ENCODE measurements around the gene LRMDA. TPM values are rescaled to one million over a fixed set of nuclear protein-coding genes. Genes with fewer than 3 reads are reported as not detected.

LRMDA gene
- total RNA-seq, 1 experiment from 2014 or later = 1.2 TPM

DNA sequence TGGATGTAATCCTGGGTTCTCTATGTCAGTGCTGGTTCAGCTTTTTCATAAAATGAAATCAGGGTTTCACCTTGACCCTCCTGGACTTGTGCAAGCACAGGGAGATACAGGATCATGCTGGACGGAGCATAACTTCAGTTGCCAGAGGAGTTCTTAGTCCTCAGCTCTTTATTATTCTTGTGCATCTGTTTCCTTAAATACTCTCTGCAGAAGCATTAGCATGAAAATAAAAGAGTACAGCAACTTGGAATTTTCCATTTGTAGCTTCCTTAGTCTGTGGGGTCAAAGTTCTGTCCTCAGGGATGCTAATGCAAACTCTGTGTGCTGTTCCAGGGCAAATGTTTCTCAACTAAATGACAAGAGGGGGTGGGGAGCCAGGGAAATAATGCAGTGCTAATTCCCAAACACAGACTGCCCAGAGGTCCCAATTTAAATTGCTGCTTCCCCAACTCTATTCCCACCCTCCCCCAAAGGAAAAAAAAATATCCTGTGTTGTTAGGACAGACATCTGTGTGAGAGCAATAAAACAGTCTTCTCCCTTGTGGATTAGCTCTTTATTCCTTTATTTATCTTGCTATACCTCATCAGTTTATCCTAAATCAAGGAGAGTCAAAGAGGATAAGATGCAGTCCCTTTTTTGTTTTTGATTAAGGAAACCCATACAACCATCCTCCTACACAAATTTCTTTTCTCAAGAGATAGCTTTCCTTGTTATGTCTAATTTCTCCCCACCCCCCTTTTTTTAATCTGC is 905.0 kb downstream of the LRMDA start:
- intact Hi-C loops (cut with micrococcal nuclease) = loop anchor here (5.0 to 10.0 kb wide), 5 partner anchors 144 to 778 kb away; no protein-coding TSS in a partner anchor
- ChIA-PET CTCF (interaction anchor here (0.6 kb wide), 1 partner anchor 88 kb away, joined by 5 read pairs; no protein-coding TSS in a partner anchor), POLR2A (ENCODE audit: unreplicated experiment) (interaction anchor here (0.7 kb wide), 1 partner anchor 506 kb away, joined by 3 read pairs; no protein-coding TSS in a partner anchor)
- BruUV-seq (replicated peaks) = no TSS peak
- Histone ChIP-seq H3K79me2 (ENCODE audit: low read length) (no peaks in the 10 kb centered on the region), H4K20me1 (ENCODE audit: low read length) (no peaks in the 10 kb centered on the region), H3K27ac (ENCODE audit: low read length) (no peak overlapping the region), H3K36me3 (ENCODE audit: low read depth, low read length) (no peaks in the 10 kb centered on the region), H3K9me3 (ENCODE audit: low read length) (no peaks in the 10 kb centered on the region), H3F3A (ENCODE audit: low read length, unreplicated experiment) (no peaks in the 10 kb centered on the region), H3K9ac (ENCODE audit: low read length) (no peak overlapping the region), H3K4me3 (ENCODE audit: low read length) (no peak overlapping the region), H3K27me3 (ENCODE audit: low read length) (no peaks in the 10 kb centered on the region), H3K4me2 (ENCODE audit: low read length) (no peak overlapping the region), H3K4me1 (ENCODE audit: insufficient read depth, low read length) (peaks cover 16% of the 10 kb centered on the region), H3K9me2 (replicated peaks; ENCODE audit: low read length) (no peaks in the 10 kb centered on the region), H2AFZ (ENCODE audit: low read length) (no peak overlapping the region)
- DNase-seq (no peak), ATAC-seq (no peak)
- no peak for TF ChIP-seq EZH2phosphoT487 (IDR thresholded peaks at IDR 0.05; ENCODE audit: borderline replicate concordance, low read length)
- no peak for TF ChIP-seq EZH2 (IDR thresholded peaks at IDR 0.05; ENCODE audit: low read length, unreplicated experiment)
- TF ChIP-seq, protein P1, sequence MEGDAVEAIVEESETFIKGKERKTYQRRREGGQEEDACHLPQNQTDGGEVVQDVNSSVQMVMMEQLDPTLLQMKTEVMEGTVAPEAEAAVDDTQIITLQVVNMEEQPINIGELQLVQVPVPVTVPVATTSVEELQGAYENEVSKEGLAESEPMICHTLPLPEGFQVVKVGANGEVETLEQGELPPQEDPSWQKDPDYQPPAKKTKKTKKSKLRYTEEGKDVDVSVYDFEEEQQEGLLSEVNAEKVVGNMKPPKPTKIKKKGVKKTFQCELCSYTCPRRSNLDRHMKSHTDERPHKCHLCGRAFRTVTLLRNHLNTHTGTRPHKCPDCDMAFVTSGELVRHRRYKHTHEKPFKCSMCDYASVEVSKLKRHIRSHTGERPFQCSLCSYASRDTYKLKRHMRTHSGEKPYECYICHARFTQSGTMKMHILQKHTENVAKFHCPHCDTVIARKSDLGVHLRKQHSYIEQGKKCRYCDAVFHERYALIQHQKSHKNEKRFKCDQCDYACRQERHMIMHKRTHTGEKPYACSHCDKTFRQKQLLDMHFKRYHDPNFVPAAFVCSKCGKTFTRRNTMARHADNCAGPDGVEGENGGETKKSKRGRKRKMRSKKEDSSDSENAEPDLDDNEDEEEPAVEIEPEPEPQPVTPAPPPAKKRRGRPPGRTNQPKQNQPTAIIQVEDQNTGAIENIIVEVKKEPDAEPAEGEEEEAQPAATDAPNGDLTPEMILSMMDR (conservative IDR thresholded peaks at IDR 0.05; ENCODE audit: low read depth, low read length) = no peak

DNA sequence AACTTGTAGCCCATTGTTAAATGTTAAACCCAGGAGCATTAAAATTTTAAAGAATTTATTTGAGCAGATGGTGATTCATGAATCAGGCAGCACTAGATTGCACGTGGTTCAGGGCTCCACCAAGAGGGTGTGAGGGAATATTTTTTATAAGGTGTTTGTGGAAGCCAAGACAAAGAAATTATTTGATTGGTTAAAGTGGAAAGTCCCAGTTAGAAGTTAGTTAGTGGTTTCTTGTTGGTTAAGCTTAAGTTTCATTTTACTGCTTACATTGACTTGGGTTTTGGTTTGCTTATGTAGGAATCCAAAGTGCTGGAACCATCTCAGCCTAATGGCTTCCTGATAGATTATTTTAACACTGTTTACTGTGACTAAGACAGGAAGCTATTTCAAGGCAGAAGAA is 906.2 kb downstream of the LRMDA start:
- no peak overlapping the region for H3K4me3 ChIP-seq (ENCODE audit: low read length)
- H3K27me3 ChIP-seq (ENCODE audit: low read length) = no peaks in the 10 kb centered on the region
- H3K9ac ChIP-seq (ENCODE audit: low read length) = no peak overlapping the region
- ATAC-seq (peak; percentile 87), DNase-seq (peak; percentile 85)
- no peaks in the 10 kb centered on the region for H3K79me2 ChIP-seq (ENCODE audit: low read length)
- H3K36me3 ChIP-seq (ENCODE audit: low read depth, low read length) = no peaks in the 10 kb centered on the region
- H3K27ac ChIP-seq (ENCODE audit: low read length) = peak overlapping the region; percentile 40
- no peaks in the 10 kb centered on the region for H4K20me1 ChIP-seq (ENCODE audit: low read length)
- TF ChIP-seq, protein P1 (conservative IDR thresholded peaks at IDR 0.05; ENCODE audit: low read depth, low read length) = peak; percentile 29; the same call in 1 of the 2 replicates
- no peak for TF ChIP-seq EZH2phosphoT487 (IDR thresholded peaks at IDR 0.05; ENCODE audit: borderline replicate concordance, low read length)
- no peak for TF ChIP-seq EZH2 (IDR thresholded peaks at IDR 0.05; ENCODE audit: low read length, unreplicated experiment)
- BruUV-seq (replicated peaks) = no TSS peak
- H3K9me2 ChIP-seq (replicated peaks; ENCODE audit: low read length) = no peaks in the 10 kb centered on the region
- intact Hi-C loops (cut with micrococcal nuclease) = loop anchor here (1.0 to 10.0 kb wide), 8 partner anchors 15 to 777 kb away; no protein-coding TSS in a partner anchor
- no peaks in the 10 kb centered on the region for H3F3A ChIP-seq (ENCODE audit: low read length, unreplicated experiment)
- H3K4me2 ChIP-seq (ENCODE audit: low read length) = peak overlapping the region; percentile 7
- peak overlapping the region; percentile 39 for H2AFZ ChIP-seq (ENCODE audit: low read length)
- peaks cover 12% of the 10 kb centered on the region for H3K4me1 ChIP-seq (ENCODE audit: insufficient read depth, low read length)
- no peaks in the 10 kb centered on the region for H3K9me3 ChIP-seq (ENCODE audit: low read length)
- ChIA-PET POLR2A (ENCODE audit: unreplicated experiment) (interaction anchor here (0.6 to 0.7 kb wide), 2 partner anchors 549 to 582 kb away, joined by 7 to 11 read pairs; no protein-coding TSS in a partner anchor), CTCF (interaction anchor here (0.7 to 0.8 kb wide), 3 partner anchors 210 to 269 kb away, joined by 4 to 11 read pairs (median 4); no protein-coding TSS in a partner anchor)
